HG03025 (cell line): ENCODE results near the gene GPC5.
"Not testable (repeated sequence)": the region's sequence is repeated elsewhere in the genome, so short reads cannot be mapped to it uniquely, and the experiment has no call there.

ENCODE experiments used
- ATAC-seq: cut with Tn5 transposase; IDR thresholded peaks from one replicate; pipeline ENCODE4 v1.9.1; 2021; ENCODE audit warnings: mild to moderate bottlenecking, moderate library complexity; ENCODE audit not compliant: unreplicated experiment, low FRiP score

The GPC5 gene

GRCh38 chr13:91813253-91813652 is 414.8 kb downstream of the GPC5 start:
- no peak for ATAC-seq

GRCh38 chr13:91816263-91816807 is 417.9 kb downstream of the GPC5 start:
- ATAC-seq: no peak

- ATAC-seq: no peak
Observed at GRCh38 chr13:91817250-91817649, 418.8 kb downstream of the GPC5 start.

GRCh38 chr13:91824416-91824815 is 426.0 kb downstream of the GPC5 start:
- no peak for ATAC-seq

- ATAC-seq: no peak
Observed at GRCh38 chr13:91825516-91825915, 427.1 kb downstream of the GPC5 start.

GRCh38 chr13:91836553-91836952 is 438.1 kb downstream of the GPC5 start:
- no peak for ATAC-seq

GRCh38 chr13:91845612-91846011 is 447.2 kb downstream of the GPC5 start:
- ATAC-seq: no peak

- ATAC-seq: no peak
Observed at GRCh38 chr13:91863699-91864098, 465.3 kb downstream of the GPC5 start.

GRCh38 chr13:91868351-91868750 is 469.9 kb downstream of the GPC5 start:
- ATAC-seq: no peak

GRCh38 chr13:91878491-91878890 is 480.1 kb downstream of the GPC5 start:
- ATAC-seq: no peak

GRCh38 chr13:91879360-91879759 is 480.9 kb downstream of the GPC5 start:
- ATAC-seq: no peak

- no peak for ATAC-seq
Observed at GRCh38 chr13:91882918-91883317, 484.5 kb downstream of the GPC5 start.

- ATAC-seq: no peak
Observed at GRCh38 chr13:91889641-91890040, 491.2 kb downstream of the GPC5 start.

- ATAC-seq: no peak
Observed at GRCh38 chr13:91891141-91891540, 492.7 kb downstream of the GPC5 start.

- no peak for ATAC-seq
Observed at GRCh38 chr13:91893040-91893439, 494.6 kb downstream of the GPC5 start.

GRCh38 chr13:91894316-91894715 is 495.9 kb downstream of the GPC5 start:
- no peak for ATAC-seq

- ATAC-seq: no peak
Observed at GRCh38 chr13:91896547-91896946, 498.1 kb downstream of the GPC5 start.

GRCh38 chr13:91898986-91899385 is 500.6 kb downstream of the GPC5 start:
- ATAC-seq: not testable (repeated sequence)

- ATAC-seq: no peak
Observed at GRCh38 chr13:91902291-91902690, 503.9 kb downstream of the GPC5 start.

GRCh38 chr13:91904005-91904404 is 505.6 kb downstream of the GPC5 start:
- ATAC-seq: peak; percentile 69

- no peak for ATAC-seq
Observed at GRCh38 chr13:91904597-91904996, 506.2 kb downstream of the GPC5 start.

- no peak for ATAC-seq
Observed at GRCh38 chr13:91907398-91907797, 509.0 kb downstream of the GPC5 start.

- ATAC-seq: no peak
Observed at GRCh38 chr13:91909617-91910016, 511.2 kb downstream of the GPC5 start.
